Urinary bladder (tissue), 4 donors: ENCODE data around the gene CPA3. TPM values are rescaled to one million over a fixed set of nuclear protein-coding genes. Genes with fewer than 3 reads are reported as not detected.
A peak's percentile ranks its signal among the peaks of the same experiment; 100 is the strongest.

Experiments
- DNase-seq: peaks from one replicate; pipeline ENCODE4 v3.0.0-alpha.2; 2015; ENCODE audit errors: extremely low spot score
- H3K27ac ChIP-seq: one replicate; pipeline ENCODE4 v1.5.1; 2013; ENCODE audit warnings: low read depth, mild to moderate bottlenecking, moderate library complexity
- H3K36me3 ChIP-seq: one replicate; pipeline ENCODE4 v1.6.1; 2013; ENCODE audit warnings: mild to moderate bottlenecking, moderate library complexity; ENCODE audit not compliant: insufficient read depth
- H3K4me1 ChIP-seq: one replicate; pipeline ENCODE4 v1.6.1; 2013; ENCODE audit warnings: mild to moderate bottlenecking, moderate library complexity; ENCODE audit not compliant: insufficient read depth
- H3K4me3 ChIP-seq: one replicate; pipeline ENCODE4 v1.5.1; 2013; ENCODE audit warnings: low read depth, low read length
- WGBS: extraction: QIAGEN DNeasy Blood & Tissue Kit; methylation state at CpG from one replicate; pipeline ENCODE4 v1.1.7; 2013; 5-methylcytosine and 5-hydroxymethylcytosine counted together
- polyA plus RNA-seq: library from polyadenylated mRNA; stranded (reverse); fragments of 200-250 nt; gene quantifications from one replicate; pipeline ENCODE4 v1.2.3, GENCODE V29; 2013
- total RNA-seq: library from RNA; depleted of rRNA; stranded (reverse); fragments of >200 nt; gene quantifications from one replicate; pipeline ENCODE4 v1.2.3, GENCODE V29; 2014
- donor health status: healthy with polysubstance abuse.
- donor health status: healthy.

Gene CPA3
- total and polyA plus RNA-seq, 2 donors = 29.2 to 93.3 TPM

DNA sequence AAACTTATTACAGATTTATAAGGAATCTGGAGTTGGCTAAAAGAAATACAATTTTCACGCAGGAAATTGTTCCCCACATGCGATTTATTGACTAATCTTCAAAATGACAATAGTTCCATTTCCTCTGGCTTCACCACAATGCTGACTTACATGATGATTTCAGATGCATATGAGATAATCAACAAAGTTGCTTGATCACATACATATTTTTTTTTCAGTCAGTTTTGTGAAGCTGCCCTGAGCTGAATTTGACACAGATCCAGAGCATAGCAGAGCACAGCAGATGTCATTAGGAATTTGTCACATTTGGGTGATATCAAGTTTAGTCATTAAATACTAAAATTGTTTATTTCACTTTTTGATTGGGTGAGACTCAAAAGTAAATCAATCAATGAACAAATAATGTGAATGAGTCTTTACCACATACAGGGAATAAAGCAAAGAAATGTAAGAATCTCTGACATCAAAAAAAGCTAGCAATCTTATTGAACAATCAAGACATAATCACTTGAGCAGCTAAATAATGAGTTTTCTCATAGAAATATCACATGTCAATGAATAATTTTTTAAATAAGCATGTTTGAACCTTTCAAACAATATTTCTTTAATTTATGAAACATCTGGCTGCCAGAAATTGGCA is 19.2 kb upstream of the CPA3 start:
- H3K27ac ChIP-seq = no peak overlapping the region
- no peak overlapping the region for H3K4me3 ChIP-seq
- H3K4me1 ChIP-seq = no peaks in the 10 kb centered on the region
- H3K36me3 ChIP-seq = no peaks in the 10 kb centered on the region
- DNase-seq = no peak
- WGBS = 85% methylated on average over 2 of the region's 2 CpGs

DNA sequence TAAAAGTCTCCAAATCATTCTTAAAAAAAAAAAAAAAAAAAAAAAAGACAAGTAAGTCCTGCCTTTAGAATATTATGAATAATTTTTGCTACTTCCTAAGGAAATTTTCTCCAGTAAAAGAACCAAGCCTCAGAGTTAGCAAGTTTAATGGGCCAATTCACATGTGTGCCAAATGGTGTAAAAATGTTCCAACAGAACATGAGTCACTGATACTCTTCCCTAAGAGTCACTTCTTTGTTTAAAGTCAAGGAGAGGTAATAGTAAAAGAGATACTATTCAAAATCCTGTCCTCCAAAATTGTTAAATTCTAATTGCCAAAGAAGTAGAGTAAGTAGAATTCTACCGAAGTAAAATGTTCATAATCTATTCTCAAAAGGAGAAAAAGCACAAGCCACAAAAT is 17.7 kb upstream of the CPA3 start:
- H3K36me3 ChIP-seq = no peaks in the 10 kb centered on the region
- H3K27ac ChIP-seq = no peak overlapping the region
- no peak for DNase-seq
- H3K4me3 ChIP-seq = no peak overlapping the region
- H3K4me1 ChIP-seq = no peaks in the 10 kb centered on the region
- WGBS = 79% methylated on average over 1 of the region's 1 CpG

DNA sequence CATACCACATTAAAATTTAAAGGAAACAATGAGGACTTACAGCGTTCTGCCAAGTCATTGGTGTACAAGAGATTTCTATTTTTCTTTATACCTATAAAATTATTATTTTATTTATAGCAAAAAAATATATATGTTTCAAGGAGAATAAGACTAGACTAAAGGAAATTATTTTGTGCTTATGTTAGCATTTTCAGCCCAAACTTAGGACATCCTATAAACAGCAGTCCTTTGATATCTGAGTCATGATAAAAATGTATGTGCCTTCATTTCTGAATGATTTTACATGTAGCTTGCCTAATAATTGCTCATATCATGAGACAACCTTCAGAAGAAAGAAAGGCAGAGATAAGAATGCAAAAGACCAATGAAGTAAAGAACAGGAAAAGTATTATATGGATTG is 16.7 kb upstream of the CPA3 start:
- H3K27ac ChIP-seq = no peak overlapping the region
- H3K4me3 ChIP-seq = no peak overlapping the region
- H3K36me3 ChIP-seq = no peaks in the 10 kb centered on the region
- WGBS = 93% methylated on average over 1 of the region's 1 CpG
- H3K4me1 ChIP-seq = no peaks in the 10 kb centered on the region
- no peak for DNase-seq

DNA sequence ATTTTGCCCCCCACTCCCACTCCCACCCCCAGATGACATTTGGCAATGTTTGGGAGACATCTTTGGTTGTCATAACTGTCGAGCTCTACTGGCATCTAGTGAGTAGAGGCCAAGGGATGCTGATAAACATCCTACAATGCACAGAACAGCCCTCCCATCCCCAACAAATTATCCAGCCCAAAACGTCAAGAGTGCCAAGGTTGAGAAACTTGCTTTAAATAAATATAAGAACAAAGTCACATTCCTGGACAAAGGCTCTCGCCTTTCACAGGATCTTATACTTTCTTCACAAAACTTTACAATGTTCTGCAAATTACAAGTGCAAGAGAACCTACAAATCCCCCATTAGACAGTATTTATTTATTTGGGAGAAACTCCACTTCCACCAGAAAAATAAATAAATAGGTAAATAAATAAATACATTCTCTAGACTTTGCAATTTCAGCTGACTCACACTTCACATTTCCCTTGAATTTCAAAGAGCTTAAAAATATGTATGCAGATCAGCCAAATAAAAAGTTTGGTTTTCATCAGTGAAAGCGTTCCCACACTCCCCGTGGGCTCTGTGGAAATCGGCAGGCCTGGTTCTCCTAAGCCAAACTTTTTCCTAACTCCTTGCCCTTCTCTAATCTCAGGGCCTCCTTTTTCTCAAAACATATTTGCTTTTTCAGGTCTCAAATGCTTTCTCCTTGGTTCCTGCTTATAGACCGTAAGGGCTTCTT is 12.7 kb upstream of the CPA3 start:
- no peak for DNase-seq
- WGBS = 71% methylated on average over 7 of the region's 7 CpGs
- H3K4me3 ChIP-seq = no peak overlapping the region
- H3K4me1 ChIP-seq = no peaks in the 10 kb centered on the region
- H3K36me3 ChIP-seq = no peaks in the 10 kb centered on the region
- no peak overlapping the region for H3K27ac ChIP-seq

DNA sequence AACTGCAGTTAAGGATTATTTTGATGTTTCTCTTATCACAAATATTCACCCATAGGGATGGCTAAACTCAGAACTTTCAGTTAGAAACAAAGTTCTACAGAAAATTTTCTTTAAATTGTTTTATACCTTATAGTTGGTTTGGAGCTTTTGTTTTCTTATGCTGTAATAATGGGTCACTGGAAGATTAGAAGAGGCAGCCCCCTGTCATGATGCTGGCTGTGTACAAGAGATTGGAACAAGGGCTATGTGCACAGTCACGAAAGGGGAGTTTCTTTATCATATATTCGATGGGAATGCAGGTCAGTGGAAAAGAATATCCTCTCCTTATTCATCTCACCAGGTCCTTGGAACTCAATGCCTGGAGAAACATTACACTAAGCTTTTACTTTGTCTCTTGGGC is 12.0 kb upstream of the CPA3 start:
- no peak for DNase-seq
- WGBS = 90% methylated on average over 2 of the region's 2 CpGs
- Histone ChIP-seq H3K4me3 (no peak overlapping the region), H3K4me1 (no peaks in the 10 kb centered on the region), H3K36me3 (no peaks in the 10 kb centered on the region), H3K27ac (no peak overlapping the region)

DNA sequence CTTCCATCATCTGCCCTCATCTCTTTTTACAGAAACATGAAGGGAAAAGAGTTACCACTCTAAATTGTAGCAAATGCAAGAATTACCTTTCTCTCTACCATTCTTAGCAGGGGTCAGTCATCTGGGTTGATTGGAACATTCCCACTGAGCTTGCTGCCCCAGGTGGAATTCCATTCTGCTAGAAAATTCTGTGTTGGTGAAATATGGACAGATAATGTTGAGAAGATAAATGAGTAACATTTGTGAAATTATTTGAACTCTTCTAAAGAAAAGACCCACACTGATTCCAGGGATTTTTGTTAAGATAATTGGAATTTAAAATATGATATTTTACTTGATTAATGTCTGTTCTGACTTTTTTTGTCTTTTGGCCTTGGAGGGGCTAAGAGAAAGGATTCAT is 11.0 kb upstream of the CPA3 start:
- DNase-seq = no peak
- no peak overlapping the region for H3K27ac ChIP-seq
- no peaks in the 10 kb centered on the region for H3K36me3 ChIP-seq

DNA sequence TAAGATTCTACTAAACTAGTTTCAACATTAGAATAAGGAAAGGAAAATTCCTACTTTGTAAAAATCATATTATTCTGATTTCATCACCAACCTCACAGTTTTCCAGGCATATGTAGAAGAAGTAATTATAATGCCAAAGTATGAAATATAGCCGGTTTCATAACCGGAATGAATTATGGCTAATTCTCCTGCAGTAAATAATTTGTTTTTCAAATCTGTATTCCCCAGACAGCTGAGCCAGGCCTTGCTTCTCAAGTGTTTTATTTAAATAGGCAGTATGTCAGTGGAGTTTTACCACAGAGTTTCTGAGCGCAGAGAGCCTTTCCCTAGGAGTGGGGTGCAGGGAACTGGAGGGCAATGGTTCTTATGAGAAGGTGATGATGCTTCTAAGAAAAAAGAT is 8.7 kb upstream of the CPA3 start:
- H3K27ac ChIP-seq = no peak overlapping the region
- no peaks in the 10 kb centered on the region for H3K4me1 ChIP-seq
- 82% methylated on average over 3 of the region's 3 CpGs for WGBS
- DNase-seq = no peak
- H3K4me3 ChIP-seq = no peak overlapping the region
- no peaks in the 10 kb centered on the region for H3K36me3 ChIP-seq

More for the DNA sequence above, 11.0 kb upstream of the CPA3 start:
- no peaks in the 10 kb centered on the region for H3K4me1 ChIP-seq
- no peak overlapping the region for H3K4me3 ChIP-seq

DNA sequence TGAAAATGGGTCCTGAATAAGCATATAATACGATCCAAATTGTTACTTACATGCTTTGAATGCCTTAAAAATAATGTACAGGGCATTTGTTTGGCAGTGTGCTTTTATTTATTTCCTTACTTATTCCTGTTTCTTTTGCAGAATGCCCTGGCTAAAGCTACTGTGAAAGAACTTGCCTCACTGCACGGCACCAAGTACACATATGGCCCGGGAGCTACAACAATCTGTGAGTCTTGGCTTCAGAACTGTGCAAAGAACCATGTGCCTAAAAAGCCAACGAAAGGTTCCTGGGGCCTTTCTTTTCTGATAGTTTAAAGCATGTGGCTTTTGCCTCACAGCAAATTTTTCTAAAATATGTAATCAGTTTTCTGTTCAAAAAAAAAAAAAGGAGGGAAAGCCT is 7.8 kb upstream of the CPA3 start:
- H3K27ac ChIP-seq = no peak overlapping the region
- no peak for DNase-seq
- no peaks in the 10 kb centered on the region for H3K36me3 ChIP-seq
- H3K4me3 ChIP-seq = no peak overlapping the region
- WGBS = 88% methylated on average over 4 of the region's 4 CpGs
- H3K4me1 ChIP-seq = no peaks in the 10 kb centered on the region

DNA sequence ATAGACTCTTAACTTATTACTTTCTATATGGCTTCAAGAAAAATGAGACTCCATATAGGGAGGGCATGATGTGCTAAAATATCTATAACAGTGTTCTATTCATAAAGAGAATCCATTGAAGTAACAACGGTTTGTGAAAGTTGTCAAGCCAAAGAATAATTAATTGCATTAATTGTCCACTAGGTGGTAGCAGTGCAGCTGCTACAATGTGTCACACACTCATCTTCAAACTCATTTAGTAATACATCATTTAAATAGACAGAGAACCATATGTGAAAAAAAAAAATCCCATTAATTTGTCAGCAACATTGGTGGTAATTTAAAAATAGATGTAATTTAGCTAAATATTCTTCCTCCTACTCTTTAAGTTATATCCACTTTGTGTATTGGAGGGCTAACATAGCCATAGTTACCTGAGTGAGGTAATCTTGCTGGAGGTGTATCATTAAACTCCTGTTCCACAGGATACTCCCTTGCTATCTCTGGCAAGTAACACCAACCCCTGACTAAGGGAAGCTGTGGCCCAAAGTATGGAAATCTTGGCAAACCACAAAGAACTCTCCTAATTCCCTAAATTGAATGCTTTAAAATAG is 3.7 kb upstream of the CPA3 start:
- H3K27ac ChIP-seq = no peak overlapping the region
- WGBS = 7% methylated on average over 1 of the region's 1 CpG
- no peaks in the 10 kb centered on the region for H3K4me1 ChIP-seq
- H3K4me3 ChIP-seq = no peak overlapping the region
- H3K36me3 ChIP-seq = no peaks in the 10 kb centered on the region
- peak; percentile 7 for DNase-seq

DNA sequence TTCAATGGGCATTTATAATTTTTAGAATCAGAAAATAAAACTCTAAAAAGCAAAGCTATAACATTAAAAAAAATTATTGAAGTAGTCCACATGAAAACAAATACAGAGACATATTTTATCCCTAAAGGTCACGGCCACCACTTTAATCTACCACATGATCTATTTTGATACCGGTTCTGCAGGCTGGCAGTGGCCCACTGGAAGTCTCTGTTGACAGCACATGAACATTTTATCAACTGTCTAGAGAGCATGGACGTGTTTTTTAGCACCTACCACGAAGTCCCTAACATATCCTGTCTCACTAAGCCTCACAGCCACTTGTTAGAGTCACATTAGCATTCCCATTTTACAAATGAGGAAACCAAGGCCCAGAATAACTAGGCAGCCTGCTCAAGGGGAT is 1.8 kb upstream of the CPA3 start:
- no peak overlapping the region for H3K4me3 ChIP-seq
- no peak for DNase-seq
- H3K4me1 ChIP-seq = no peaks in the 10 kb centered on the region
- WGBS = 47% methylated on average over 4 of the region's 4 CpGs
- H3K36me3 ChIP-seq = no peaks in the 10 kb centered on the region
- no peak overlapping the region for H3K27ac ChIP-seq

DNA sequence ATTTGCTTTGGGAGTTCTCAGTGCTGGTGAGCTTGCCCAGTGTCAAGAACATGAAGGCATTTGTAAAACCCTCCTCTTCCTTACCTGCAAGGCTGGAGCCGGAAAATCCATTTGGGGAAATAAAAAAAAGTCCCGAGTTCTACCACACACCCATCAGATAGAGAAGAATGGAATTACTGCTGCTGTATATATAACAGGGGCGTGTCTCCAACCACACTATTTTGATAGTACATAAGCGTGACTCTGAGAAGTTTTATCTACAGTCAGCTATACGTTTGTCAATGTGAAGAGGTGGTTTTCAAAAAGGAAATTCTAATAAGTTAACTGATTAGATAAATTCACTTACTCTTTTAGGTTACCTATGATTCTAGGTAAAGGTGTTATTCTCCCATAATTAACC is 1.3 kb upstream of the CPA3 start:
- DNase-seq = no peak
- Histone ChIP-seq H3K4me1 (no peaks in the 10 kb centered on the region), H3K4me3 (no peak overlapping the region), H3K27ac (no peak overlapping the region), H3K36me3 (no peaks in the 10 kb centered on the region)
- 70% methylated on average over 5 of the region's 5 CpGs for WGBS

DNA sequence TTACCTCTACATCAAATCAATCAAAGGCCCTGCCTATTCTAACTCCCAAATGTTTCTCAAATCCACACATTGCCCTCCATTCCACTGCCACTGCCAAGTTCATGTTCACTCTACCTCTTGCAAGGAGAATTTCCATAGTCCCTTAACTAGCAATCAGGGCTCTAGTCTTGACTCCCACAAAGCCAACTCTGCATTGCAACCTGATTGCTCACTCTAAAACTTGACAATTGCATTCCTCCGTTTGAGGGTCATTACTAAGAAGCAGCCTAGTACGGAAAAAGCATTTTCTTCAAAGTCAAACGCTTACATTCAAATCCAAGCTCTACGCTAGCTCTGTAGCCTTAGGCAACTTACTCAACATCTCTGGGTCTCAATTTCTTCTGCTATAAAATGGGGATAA is 1.2 kb downstream of the CPA3 start:
- Histone ChIP-seq H3K36me3 (no peaks in the 10 kb centered on the region), H3K4me3 (no peak overlapping the region), H3K27ac (no peak overlapping the region), H3K4me1 (no peaks in the 10 kb centered on the region)
- 87% methylated on average over 4 of the region's 4 CpGs for WGBS
- no peak for DNase-seq

DNA sequence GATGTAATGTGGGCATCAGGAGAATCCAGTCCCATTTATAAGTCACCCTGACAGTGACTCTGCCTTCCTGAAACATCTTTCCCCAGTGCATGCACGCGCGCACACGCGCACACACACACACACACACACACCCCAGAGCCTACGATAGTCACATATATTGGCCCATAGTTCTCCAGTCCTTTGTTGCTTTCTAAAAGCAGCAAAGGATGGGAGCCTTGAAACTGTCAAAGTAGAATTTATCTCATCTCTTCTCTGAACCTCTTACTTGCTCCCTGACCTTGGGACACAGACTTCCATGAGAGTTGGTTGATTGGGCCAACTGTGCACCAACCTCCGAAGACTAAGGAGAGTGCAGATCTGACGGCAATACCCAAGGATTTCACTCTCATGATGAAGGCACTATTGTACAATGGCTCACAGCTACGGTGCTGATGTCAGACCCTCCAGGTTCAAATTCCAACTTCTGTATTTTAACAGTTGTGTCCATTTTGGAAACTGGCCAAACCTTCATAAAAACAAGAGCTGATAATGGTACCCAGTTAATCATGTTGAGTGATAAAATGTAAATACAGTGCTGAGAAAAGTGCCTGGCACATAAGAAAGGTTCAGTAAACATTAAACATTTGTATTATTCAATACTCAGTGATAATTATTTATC is 8.3 kb downstream of the CPA3 start:
- H3K4me3 ChIP-seq = no peak overlapping the region
- WGBS = 87% methylated on average over 9 of the region's 9 CpGs
- H3K4me1 ChIP-seq = no peaks in the 10 kb centered on the region
- H3K27ac ChIP-seq = no peak overlapping the region
- H3K36me3 ChIP-seq = no peaks in the 10 kb centered on the region
- DNase-seq = no peak

DNA sequence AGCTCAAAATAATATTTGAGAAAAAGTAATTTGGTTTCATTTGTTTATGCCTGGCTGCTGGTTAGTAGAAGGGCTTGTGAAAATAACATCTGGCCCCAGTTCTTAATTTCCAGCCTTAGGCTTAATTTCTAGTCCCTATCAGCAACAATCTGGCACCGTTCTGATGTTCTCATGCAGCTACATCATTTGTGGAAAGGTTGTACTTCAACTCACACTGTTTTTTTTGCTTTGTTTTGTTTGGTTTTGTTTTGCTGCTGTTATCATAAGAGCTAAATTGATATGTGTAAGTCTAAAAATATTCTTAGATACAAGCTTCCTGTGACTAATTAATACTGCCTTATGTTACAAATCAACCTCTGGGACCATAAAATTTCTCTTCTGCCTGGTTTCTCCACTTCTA is 8.9 kb downstream of the CPA3 start:
- H3K4me1 ChIP-seq = no peaks in the 10 kb centered on the region
- no peak overlapping the region for H3K27ac ChIP-seq
- 44% methylated on average over 1 of the region's 1 CpG for WGBS
- H3K4me3 ChIP-seq = no peak overlapping the region
- DNase-seq = no peak
- no peaks in the 10 kb centered on the region for H3K36me3 ChIP-seq
